HL-60 (cell line): Measurements from ENCODE around the gene TCEA2.

ENCODE experiments used
- GABPA ChIP-seq: IDR thresholded peaks from 2 replicates; pipeline ENCODE4 v1.6.1; 2012; ENCODE audit warnings: low read depth
- POLR2AphosphoS5 ChIP-seq: IDR thresholded peaks from 2 replicates; pipeline ENCODE4 v1.6.1; 2012; ENCODE audit warnings: low read depth
- TF ChIP-seq, protein P1 (sequence below): IDR thresholded peaks from one replicate; pipeline ENCODE4 v1.5.1; 2011; ENCODE audit warnings: low read length, control low read depth, inconsistent platforms; ENCODE audit not compliant: insufficient read depth
- TF ChIP-seq, protein P2 (sequence below): IDR thresholded peaks from 2 replicates; pipeline ENCODE4 v1.6.1; 2012; ENCODE audit warnings: low read depth; ENCODE audit not compliant: insufficient replicate concordance

DNA sequence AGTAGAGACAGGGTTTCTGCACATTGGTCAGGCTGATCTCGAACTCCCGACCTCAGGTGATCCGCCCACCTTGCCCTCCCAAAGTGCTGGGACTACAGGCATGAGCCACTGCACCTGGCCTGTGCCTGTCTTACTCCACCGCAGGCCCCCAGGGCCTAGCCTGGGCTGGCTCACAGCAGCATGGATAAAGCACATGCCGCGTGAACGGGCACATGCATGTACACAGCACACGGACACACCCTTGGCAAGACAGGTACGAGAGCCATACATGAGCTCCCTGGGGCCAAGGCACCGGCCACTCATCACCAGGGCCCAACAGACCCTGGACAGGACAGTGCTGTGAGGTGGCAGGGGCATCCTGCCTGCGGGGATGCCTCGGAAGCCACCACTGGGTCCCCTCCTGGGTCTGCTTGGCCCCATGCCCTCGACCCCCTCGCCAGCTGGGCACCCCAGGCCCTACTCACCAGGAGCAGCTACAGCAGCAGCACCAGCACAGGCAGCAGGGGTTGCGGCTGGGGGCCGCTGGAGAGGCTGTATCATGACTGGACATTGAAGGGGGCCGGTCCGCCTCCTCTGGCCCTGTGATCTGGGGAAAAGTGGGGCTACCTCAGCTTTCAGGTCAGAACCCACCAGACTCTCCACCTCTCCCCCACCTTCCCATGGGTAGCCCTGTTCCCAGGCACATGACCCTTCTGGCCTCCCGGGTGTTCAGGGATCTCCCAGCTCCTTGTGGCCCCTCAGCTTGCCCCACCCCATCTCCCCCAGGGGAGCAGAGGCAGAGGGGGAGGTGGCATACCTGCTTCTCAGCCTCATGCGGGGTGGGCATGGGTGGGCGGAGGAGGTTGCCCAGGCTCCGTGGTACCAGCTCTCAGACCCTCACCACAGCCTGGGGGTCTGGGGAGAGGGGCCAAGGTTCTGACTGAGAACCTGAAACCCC lies 13.3 kb downstream of the TCEA2 start:
- TF ChIP-seq, protein P1, sequence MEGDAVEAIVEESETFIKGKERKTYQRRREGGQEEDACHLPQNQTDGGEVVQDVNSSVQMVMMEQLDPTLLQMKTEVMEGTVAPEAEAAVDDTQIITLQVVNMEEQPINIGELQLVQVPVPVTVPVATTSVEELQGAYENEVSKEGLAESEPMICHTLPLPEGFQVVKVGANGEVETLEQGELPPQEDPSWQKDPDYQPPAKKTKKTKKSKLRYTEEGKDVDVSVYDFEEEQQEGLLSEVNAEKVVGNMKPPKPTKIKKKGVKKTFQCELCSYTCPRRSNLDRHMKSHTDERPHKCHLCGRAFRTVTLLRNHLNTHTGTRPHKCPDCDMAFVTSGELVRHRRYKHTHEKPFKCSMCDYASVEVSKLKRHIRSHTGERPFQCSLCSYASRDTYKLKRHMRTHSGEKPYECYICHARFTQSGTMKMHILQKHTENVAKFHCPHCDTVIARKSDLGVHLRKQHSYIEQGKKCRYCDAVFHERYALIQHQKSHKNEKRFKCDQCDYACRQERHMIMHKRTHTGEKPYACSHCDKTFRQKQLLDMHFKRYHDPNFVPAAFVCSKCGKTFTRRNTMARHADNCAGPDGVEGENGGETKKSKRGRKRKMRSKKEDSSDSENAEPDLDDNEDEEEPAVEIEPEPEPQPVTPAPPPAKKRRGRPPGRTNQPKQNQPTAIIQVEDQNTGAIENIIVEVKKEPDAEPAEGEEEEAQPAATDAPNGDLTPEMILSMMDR, result no peak
- TF ChIP-seq POLR2AphosphoS5 (no peak; the same call in 1 of the 2 replicates), GABPA (no peak)
- TF ChIP-seq, protein P2, sequence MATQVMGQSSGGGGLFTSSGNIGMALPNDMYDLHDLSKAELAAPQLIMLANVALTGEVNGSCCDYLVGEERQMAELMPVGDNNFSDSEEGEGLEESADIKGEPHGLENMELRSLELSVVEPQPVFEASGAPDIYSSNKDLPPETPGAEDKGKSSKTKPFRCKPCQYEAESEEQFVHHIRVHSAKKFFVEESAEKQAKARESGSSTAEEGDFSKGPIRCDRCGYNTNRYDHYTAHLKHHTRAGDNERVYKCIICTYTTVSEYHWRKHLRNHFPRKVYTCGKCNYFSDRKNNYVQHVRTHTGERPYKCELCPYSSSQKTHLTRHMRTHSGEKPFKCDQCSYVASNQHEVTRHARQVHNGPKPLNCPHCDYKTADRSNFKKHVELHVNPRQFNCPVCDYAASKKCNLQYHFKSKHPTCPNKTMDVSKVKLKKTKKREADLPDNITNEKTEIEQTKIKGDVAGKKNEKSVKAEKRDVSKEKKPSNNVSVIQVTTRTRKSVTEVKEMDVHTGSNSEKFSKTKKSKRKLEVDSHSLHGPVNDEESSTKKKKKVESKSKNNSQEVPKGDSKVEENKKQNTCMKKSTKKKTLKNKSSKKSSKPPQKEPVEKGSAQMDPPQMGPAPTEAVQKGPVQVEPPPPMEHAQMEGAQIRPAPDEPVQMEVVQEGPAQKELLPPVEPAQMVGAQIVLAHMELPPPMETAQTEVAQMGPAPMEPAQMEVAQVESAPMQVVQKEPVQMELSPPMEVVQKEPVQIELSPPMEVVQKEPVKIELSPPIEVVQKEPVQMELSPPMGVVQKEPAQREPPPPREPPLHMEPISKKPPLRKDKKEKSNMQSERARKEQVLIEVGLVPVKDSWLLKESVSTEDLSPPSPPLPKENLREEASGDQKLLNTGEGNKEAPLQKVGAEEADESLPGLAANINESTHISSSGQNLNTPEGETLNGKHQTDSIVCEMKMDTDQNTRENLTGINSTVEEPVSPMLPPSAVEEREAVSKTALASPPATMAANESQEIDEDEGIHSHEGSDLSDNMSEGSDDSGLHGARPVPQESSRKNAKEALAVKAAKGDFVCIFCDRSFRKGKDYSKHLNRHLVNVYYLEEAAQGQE, result no peak
